ENCODE data around the gene USH2A. TPM values are rescaled to one million over a fixed set of nuclear protein-coding genes. Genes with fewer than 3 reads are reported as not detected.

USH2A gene
- polyA plus RNA-seq, 1 of the 3 experiments (the other 2 are of a cell fraction): under 0.01 TPM

GRCh38 chr1:215605011-215605621, 818.1 kb downstream of the USH2A start:
- no peaks in the 10 kb centered on the region for H3F3A ChIP-seq (replicated peaks; ENCODE audit: insufficient read depth)
- H3K9me2 ChIP-seq: no peaks in the 10 kb centered on the region
- TF ChIP-seq FOXJ3 (CRISPR knock-in tag; IDR thresholded peaks at IDR 0.05) (no peak), MAX (IDR thresholded peaks at IDR 0.05; ENCODE audit: low read depth) (no peak), NRF1 (IDR thresholded peaks at IDR 0.05; ENCODE audit: low read depth, low read length) (no peak), RCOR1 (IDR thresholded peaks at IDR 0.05; ENCODE audit: low read length) (no peak), FOSL2 (IDR thresholded peaks at IDR 0.05; ENCODE audit: borderline replicate concordance, low read depth) (no peak), FOXM1 (IDR thresholded peaks at IDR 0.05; ENCODE audit: low read depth) (no peak), PBX3 (IDR thresholded peaks at IDR 0.05) (no peak), GABPA (IDR thresholded peaks at IDR 0.05; ENCODE audit: low read depth) (no peak), RFX5 (IDR thresholded peaks at IDR 0.05; ENCODE audit: low read length) (no peak), SMC3 (IDR thresholded peaks at IDR 0.05; ENCODE audit: low read depth, low read length) (no peak), CTCF (IDR thresholded peaks at IDR 0.05) (no peak), SIN3A (IDR thresholded peaks at IDR 0.05; ENCODE audit: borderline replicate concordance, low read depth, low read length) (no peak), IRF3 (IDR thresholded peaks at IDR 0.05; ENCODE audit: low read depth, low read length) (no peak)
- DNase-seq: no peak
- H3K36me3 ChIP-seq (replicated peaks in 1 of 2; ENCODE audit: control insufficient read depth in 1 of 2, insufficient read depth in 2 of 2, low read length in 1 of 2): peaks cover 39 to 77% of the 10 kb centered on the region in 2 experiments
- H3K9ac ChIP-seq: no peak overlapping the region
- H3K4me3 ChIP-seq (ENCODE audit: low read depth in 2 of 2, low read length in 1 of 2): no peak overlapping the region
- H3K4me1 ChIP-seq (ENCODE audit: control insufficient read depth in 1 of 2, insufficient read depth in 2 of 2, low read depth in 1 of 2, low read length in 1 of 2): peaks cover 0 to 3% of the 10 kb centered on the region in 2 experiments; a peak in 2 of 4 replicates
- no peaks in the 10 kb centered on the region for H3K27me3 ChIP-seq (ENCODE audit: insufficient read depth)
- no peaks in the 10 kb centered on the region for H4K20me1 ChIP-seq (ENCODE audit: insufficient read depth)
- H3K79me2 ChIP-seq (ENCODE audit: insufficient read depth): no peaks in the 10 kb centered on the region
- no peak overlapping the region for H3K4me2 ChIP-seq
- POLR2A ChIA-PET: no interaction called here
- no peak overlapping the region for H3K27ac ChIP-seq (ENCODE audit: low read depth in 2 of 2, low read length in 1 of 2)
- no peak overlapping the region for H2AFZ ChIP-seq (ENCODE audit: low read depth)
- no peaks in the 10 kb centered on the region for H3K9me3 ChIP-seq
- CTCF ChIA-PET: interaction anchor here (0.6 to 1.7 kb wide), 5 partner anchors 14 to 179 kb away, joined by 3 read pairs; no protein-coding TSS in a partner anchor

- Histone ChIP-seq H3K4me2 (no peak overlapping the region), H2AFZ (ENCODE audit: low read depth) (no peak overlapping the region), H3K4me1 (ENCODE audit: control insufficient read depth in 1 of 2, insufficient read depth in 2 of 2, low read depth in 1 of 2, low read length in 1 of 2) (peaks cover 0 to 3% of the 10 kb centered on the region in 2 experiments; a peak in 2 of 4 replicates), H3K27me3 (ENCODE audit: insufficient read depth) (no peaks in the 10 kb centered on the region), H3K9me2 (no peaks in the 10 kb centered on the region), H3K4me3 (ENCODE audit: low read depth in 2 of 2, low read length in 1 of 2) (no peak overlapping the region), H3K79me2 (ENCODE audit: insufficient read depth) (no peaks in the 10 kb centered on the region), H3F3A (replicated peaks; ENCODE audit: insufficient read depth) (no peaks in the 10 kb centered on the region), H4K20me1 (ENCODE audit: insufficient read depth) (no peaks in the 10 kb centered on the region), H3K36me3 (replicated peaks in 1 of 2; ENCODE audit: control insufficient read depth in 1 of 2, insufficient read depth in 2 of 2, low read length in 1 of 2) (peaks cover 35 to 76% of the 10 kb centered on the region in 2 experiments), H3K9ac (no peak overlapping the region), H3K9me3 (no peaks in the 10 kb centered on the region), H3K27ac (ENCODE audit: low read depth in 2 of 2, low read length in 1 of 2) (no peak overlapping the region)
- no peak for DNase-seq
- ChIA-PET CTCF (interaction anchor here (1.6 kb wide), 1 partner anchor 19 kb away, joined by 4 read pairs; no protein-coding TSS in a partner anchor), POLR2A (no interaction called here)
- TF ChIP-seq SIN3A (IDR thresholded peaks at IDR 0.05; ENCODE audit: borderline replicate concordance, low read depth, low read length) (no peak), TCF12 (IDR thresholded peaks at IDR 0.05) (no peak), ZBTB33 (IDR thresholded peaks at IDR 0.05; ENCODE audit: borderline replicate concordance, low read depth) (no peak), REST (IDR thresholded peaks at IDR 0.05; ENCODE audit: low read depth, low read length) (no peak), ELF1 (IDR thresholded peaks at IDR 0.05) (no peak)
Observed at GRCh38 chr1:215603319-215603718, 819.9 kb downstream of the USH2A start.
